ENCODE results near the gene DGLUCY. TPM values are rescaled to one million over a fixed set of nuclear protein-coding genes. Genes with fewer than 3 reads are reported as not detected.

DGLUCY gene
- total and polyA plus RNA-seq, 2 of the 8 experiments (the other 6 are each of a cell fraction or from before 2014, with no cell fraction given): 24.9 to 31.8 TPM

DNA sequence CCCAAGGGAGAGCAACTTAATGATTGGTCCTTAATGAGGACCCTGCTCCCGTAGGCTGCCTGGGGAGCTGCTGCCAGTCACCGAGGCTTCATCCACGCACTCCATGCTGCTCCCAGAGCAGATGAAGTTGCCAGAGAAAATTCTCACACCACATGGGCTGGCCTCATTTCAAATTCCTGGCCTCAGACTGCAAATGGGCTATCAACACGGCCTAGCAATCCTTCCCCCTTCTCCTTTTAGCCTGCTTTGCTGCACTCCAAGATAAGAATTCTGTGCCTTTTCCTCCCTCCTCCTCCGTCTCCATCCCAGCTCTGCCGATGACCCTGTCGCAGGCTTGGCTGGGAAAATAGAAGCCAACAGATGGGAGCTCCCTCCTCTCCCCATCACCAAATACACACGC lies 10.8 kb upstream of the DGLUCY start:
- POLR2A ChIA-PET (ENCODE audit: partially characterized antibody): interaction anchor here (2.6 kb wide), 1 partner anchor 10 kb away, joined by 7 read pairs; the partner anchor contains the start of gene DGLUCY
- 94% methylated on average over 7 of the region's 8 CpGs; no CpG with 5 or more reads in 1 of the 2 experiments for WGBS, 2 experiments (ENCODE audit: extremely low coverage in 1 of 2, insufficient coverage in 1 of 2, insufficient read length in 1 of 2, insufficient replicate concordance in 2 of 2, low coverage in 1 of 2, low lambda C conversion rate in 2 of 2, missing lambda C conversion rate in 1 of 2)
- no peak for FAIRE-seq

More for the DNA sequence above, 10.8 kb upstream of the DGLUCY start:
- Histone ChIP-seq H2BK15ac (ENCODE audit: low read length) (no peak overlapping the region), H3K4ac (replicated peaks; ENCODE audit: insufficient read length, low read depth, low read length) (no peak overlapping the region), H3K56ac (replicated peaks; ENCODE audit: insufficient read length, low read depth, low read length) (no peak overlapping the region), H3K27me3 (replicated peaks in 1 of 4; ENCODE audit: control insufficient read depth in 3 of 4, extremely low read depth in 1 of 4, insufficient read depth in 3 of 4, low read length in 3 of 4) (no peaks in the 10 kb centered on the region), H4K5ac (ENCODE audit: insufficient read length, low read depth, low read length) (no peak overlapping the region), H4K20me1 (replicated peaks in 1 of 2; ENCODE audit: control insufficient read depth in 1 of 2, insufficient read depth in 2 of 2, low read length in 2 of 2) (no peaks in the 10 kb centered on the region), H3K4me3 (ENCODE audit: extremely low read depth in 1 of 4, insufficient read depth in 2 of 4, low read depth in 3 of 4, low read length in 4 of 4) (no peak overlapping the region), H2BK120ac (replicated peaks; ENCODE audit: low read depth, low read length) (no peak overlapping the region), H2BK12ac (ENCODE audit: low read depth, low read length) (no peak overlapping the region), H3K27ac (ENCODE audit: low read depth, low read length) (no peak overlapping the region), H2AK5ac (ENCODE audit: low read depth, low read length) (no peak overlapping the region), H2BK20ac (ENCODE audit: low read length) (no peak overlapping the region), H2BK5ac (ENCODE audit: low read depth, low read length) (no peak overlapping the region), H4K91ac (replicated peaks; ENCODE audit: insufficient read length, low read length) (no peak overlapping the region), H2AFZ (ENCODE audit: low read length) (no peak overlapping the region), H3K4me1 (replicated peaks in 1 of 4; ENCODE audit: control insufficient read depth in 3 of 4, insufficient read depth in 4 of 4, low read length in 3 of 4) (peaks cover 0 to 6% (median 0%) of the 10 kb centered on the region in 4 experiments; a peak in 2 of 7 replicates), H3K9ac (replicated peaks in 1 of 4; ENCODE audit: extremely low read depth in 1 of 4, low read depth in 3 of 4, low read length in 3 of 4) (no peak overlapping the region), H3K4me2 (ENCODE audit: insufficient read depth in 1 of 2, low read depth in 2 of 2, low read length in 2 of 2) (no peak overlapping the region), H3K14ac (ENCODE audit: insufficient read length) (no peak overlapping the region), H4K8ac (ENCODE audit: extremely low read depth, insufficient read depth, low read length) (no peak overlapping the region), H3K79me2 (ENCODE audit: control insufficient read depth in 1 of 2, insufficient read depth in 2 of 2, low read length in 2 of 2) (no peaks in the 10 kb centered on the region), H3K23ac (ENCODE audit: insufficient read length) (no peak overlapping the region), H3K18ac (ENCODE audit: extremely low read depth, low read length) (no peak overlapping the region), H3K79me1 (ENCODE audit: low read depth, low read length) (no peaks in the 10 kb centered on the region), H3K36me3 (ENCODE audit: control insufficient read depth in 2 of 4, insufficient read depth in 4 of 4, low read length in 3 of 4) (no peaks in the 10 kb centered on the region), H3K9me3 (ENCODE audit: insufficient read depth in 2 of 2, low read depth in 1 of 2, low read length in 1 of 2) (no peaks in the 10 kb centered on the region), H3K23me2 (ENCODE audit: low read depth, low read length) (no peaks in the 10 kb centered on the region)
- DNase-seq (ENCODE audit: low read depth in 1 of 2, low spot score in 2 of 2): no peak
- CTCF ChIA-PET (ENCODE audit: partially characterized antibody): interaction anchor here (1.1 kb wide), 1 partner anchor 11 kb away, joined by 3 read pairs; no protein-coding TSS in a partner anchor
